BE2C (cell line): ENCODE data around the gene DTNA.

Source experiments
- DNase-seq: peaks from one replicate; pipeline ENCODE4 v3.0.0-alpha.2; 2020
- H3K27me3 ChIP-seq: fragments of 250-450 bp; sonication (Bioruptor Pico); 2 replicates; pipeline ENCODE4 v1.5.1; 2020; ENCODE audit warnings: mild to moderate bottlenecking
- H3K36me3 ChIP-seq: fragments of 250-450 bp; sonication (Bioruptor Pico); 2 replicates; pipeline ENCODE4 v1.5.1; 2020; ENCODE audit warnings: mild to moderate bottlenecking
- H3K4me1 ChIP-seq: fragments of 250-450 bp; sonication (Bioruptor Pico); 2 replicates; pipeline ENCODE4 v1.5.1; 2020
- H3K4me3 ChIP-seq: 2 replicates; pipeline ENCODE4 v1.5.1; 2011; ENCODE audit warnings: low read depth, low read length
- H3K9me3 ChIP-seq: fragments of 250-450 bp; sonication (Bioruptor Pico); 2 replicates; pipeline ENCODE4 v1.5.1; 2020
- TF ChIP-seq, protein P1 (sequence below): IDR thresholded peaks from 2 replicates; pipeline ENCODE4 v1.5.1; 2012; ENCODE audit warnings: mild to moderate bottlenecking, low read depth, low read length

The DTNA gene

GRCh38 chr18:34820360-34821065 is 110.4 kb downstream of the DTNA start:
- no peaks in the 10 kb centered on the region for H3K27me3 ChIP-seq
- TF ChIP-seq, protein P1, sequence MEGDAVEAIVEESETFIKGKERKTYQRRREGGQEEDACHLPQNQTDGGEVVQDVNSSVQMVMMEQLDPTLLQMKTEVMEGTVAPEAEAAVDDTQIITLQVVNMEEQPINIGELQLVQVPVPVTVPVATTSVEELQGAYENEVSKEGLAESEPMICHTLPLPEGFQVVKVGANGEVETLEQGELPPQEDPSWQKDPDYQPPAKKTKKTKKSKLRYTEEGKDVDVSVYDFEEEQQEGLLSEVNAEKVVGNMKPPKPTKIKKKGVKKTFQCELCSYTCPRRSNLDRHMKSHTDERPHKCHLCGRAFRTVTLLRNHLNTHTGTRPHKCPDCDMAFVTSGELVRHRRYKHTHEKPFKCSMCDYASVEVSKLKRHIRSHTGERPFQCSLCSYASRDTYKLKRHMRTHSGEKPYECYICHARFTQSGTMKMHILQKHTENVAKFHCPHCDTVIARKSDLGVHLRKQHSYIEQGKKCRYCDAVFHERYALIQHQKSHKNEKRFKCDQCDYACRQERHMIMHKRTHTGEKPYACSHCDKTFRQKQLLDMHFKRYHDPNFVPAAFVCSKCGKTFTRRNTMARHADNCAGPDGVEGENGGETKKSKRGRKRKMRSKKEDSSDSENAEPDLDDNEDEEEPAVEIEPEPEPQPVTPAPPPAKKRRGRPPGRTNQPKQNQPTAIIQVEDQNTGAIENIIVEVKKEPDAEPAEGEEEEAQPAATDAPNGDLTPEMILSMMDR, result no peak
- no peaks in the 10 kb centered on the region for H3K9me3 ChIP-seq
- H3K4me1 ChIP-seq, result no peaks in the 10 kb centered on the region
- DNase-seq, result no peak
- H3K36me3 ChIP-seq, result no peaks in the 10 kb centered on the region
- H3K4me3 ChIP-seq, result no peak overlapping the region

GRCh38 chr18:34821669-34822210 is 111.6 kb downstream of the DTNA start:
- no peaks in the 10 kb centered on the region for H3K27me3 ChIP-seq
- H3K36me3 ChIP-seq, result no peaks in the 10 kb centered on the region
- TF ChIP-seq, protein P1, result no peak
- no peak for DNase-seq
- no peaks in the 10 kb centered on the region for H3K9me3 ChIP-seq
- no peaks in the 10 kb centered on the region for H3K4me1 ChIP-seq
- H3K4me3 ChIP-seq, result no peak overlapping the region

DNA sequence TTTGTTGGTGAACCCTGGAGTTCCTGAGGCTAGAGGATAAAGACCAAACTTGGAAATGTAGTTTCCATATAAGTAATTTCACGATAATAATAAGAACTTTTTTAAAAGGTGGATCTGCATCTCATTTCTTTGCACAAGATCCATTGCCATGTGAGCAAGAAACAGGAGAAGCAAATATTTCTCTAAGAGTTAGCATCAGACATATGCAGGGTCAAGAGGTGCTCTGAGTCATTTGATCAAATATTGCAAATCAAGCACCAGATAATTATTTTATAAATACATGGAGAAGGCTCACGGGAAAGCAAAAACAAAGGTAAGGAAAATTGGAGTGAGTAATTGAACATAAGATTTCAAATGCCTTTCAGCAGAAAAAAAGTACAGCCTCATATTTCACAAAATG is 118.0 kb downstream of the DTNA start:
- H3K4me1 ChIP-seq, result no peaks in the 10 kb centered on the region
- TF ChIP-seq, protein P1, result no peak
- no peaks in the 10 kb centered on the region for H3K9me3 ChIP-seq
- H3K27me3 ChIP-seq, result no peaks in the 10 kb centered on the region
- DNase-seq, result no peak
- no peak overlapping the region for H3K4me3 ChIP-seq
- H3K36me3 ChIP-seq, result no peaks in the 10 kb centered on the region

DNA sequence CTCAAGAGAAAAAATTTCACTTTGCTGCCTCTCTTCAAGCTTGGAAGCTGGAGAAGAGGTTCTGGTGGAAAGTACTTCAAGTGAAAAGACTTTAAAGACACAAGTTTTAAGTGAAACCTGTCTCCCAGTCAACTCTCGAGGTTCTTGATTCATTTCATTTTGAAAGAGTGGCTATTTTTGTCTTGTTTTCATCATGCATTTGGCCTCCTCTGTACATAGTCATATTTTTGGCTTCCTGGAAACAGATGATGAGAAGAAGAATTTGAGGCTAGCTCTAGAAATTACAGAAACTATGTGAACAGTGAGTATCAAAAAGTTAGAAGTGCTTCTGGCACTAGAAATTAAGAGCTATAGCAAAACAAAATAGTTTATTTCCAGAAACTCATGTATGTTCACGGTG is 124.8 kb downstream of the DTNA start:
- Histone ChIP-seq H3K4me1 (no peaks in the 10 kb centered on the region), H3K4me3 (no peak overlapping the region), H3K9me3 (no peaks in the 10 kb centered on the region), H3K27me3 (no peaks in the 10 kb centered on the region), H3K36me3 (no peaks in the 10 kb centered on the region)
- TF ChIP-seq, protein P1, result no peak
- no peak for DNase-seq

- H3K4me1 ChIP-seq, result no peaks in the 10 kb centered on the region
- no peaks in the 10 kb centered on the region for H3K27me3 ChIP-seq
- TF ChIP-seq, protein P1, result no peak
- H3K4me3 ChIP-seq, result no peak overlapping the region
- DNase-seq, result no peak
- H3K9me3 ChIP-seq, result no peaks in the 10 kb centered on the region
- no peaks in the 10 kb centered on the region for H3K36me3 ChIP-seq
Measured at GRCh38 chr18:34835466-34835865, 125.4 kb downstream of the DTNA start.

DNA sequence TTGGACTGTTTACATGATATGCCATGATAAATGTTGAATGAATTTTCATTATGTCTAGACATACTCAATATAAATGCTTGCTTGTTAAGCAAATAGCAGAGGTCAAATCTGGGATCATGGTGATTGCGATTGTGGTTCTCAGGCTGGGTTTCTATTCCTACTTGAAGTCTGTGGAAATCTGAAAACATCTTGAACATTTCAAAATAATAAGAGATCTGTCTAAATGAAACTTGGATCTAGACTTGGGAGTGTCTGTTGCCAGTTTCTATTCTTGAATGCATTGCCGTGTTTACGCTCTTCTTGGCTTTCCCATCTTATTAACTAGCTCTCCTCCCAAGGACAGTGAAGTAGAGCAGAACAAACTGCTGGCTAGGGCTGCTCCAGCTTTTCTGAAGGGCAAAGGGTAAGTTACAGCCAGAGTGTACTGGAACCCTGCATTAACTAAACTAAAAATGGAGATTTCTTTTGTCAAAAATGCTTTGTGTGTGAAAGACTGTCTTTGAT is 127.7 kb downstream of the DTNA start:
- DNase-seq, result no peak
- TF ChIP-seq, protein P1, result no peak
- no peaks in the 10 kb centered on the region for H3K9me3 ChIP-seq
- no peak overlapping the region for H3K4me3 ChIP-seq
- no peaks in the 10 kb centered on the region for H3K4me1 ChIP-seq
- no peaks in the 10 kb centered on the region for H3K27me3 ChIP-seq
- H3K36me3 ChIP-seq, result no peaks in the 10 kb centered on the region
